GM21786 (cell line): Measurements from ENCODE around the gene SLC47A2.

Source experiments
- ATAC-seq: cut with Tn5 transposase; IDR thresholded peaks from one replicate; pipeline ENCODE4 v1.9.1; 2021; ENCODE audit not compliant: unreplicated experiment

SLC47A2 gene

GRCh38 chr17:19729900-19730299 is 13.5 kb upstream of the SLC47A2 start:
- ATAC-seq: no peak

GRCh38 chr17:19728084-19728495 is 11.7 kb upstream of the SLC47A2 start:
- ATAC-seq: no peak

GRCh38 chr17:19727501-19728078 is 11.2 kb upstream of the SLC47A2 start:
- ATAC-seq: no peak

- ATAC-seq: no peak
Measured at GRCh38 chr17:19726631-19727376, 10.4 kb upstream of the SLC47A2 start.

- no peak for ATAC-seq
Measured at GRCh38 chr17:19725486-19725885, 9.1 kb upstream of the SLC47A2 start.

- no peak for ATAC-seq
Measured at GRCh38 chr17:19724501-19725420, 8.4 kb upstream of the SLC47A2 start.

- no peak for ATAC-seq
Measured at GRCh38 chr17:19723964-19724363, 7.6 kb upstream of the SLC47A2 start.

- ATAC-seq: no peak
Measured at GRCh38 chr17:19720631-19721426, 4.4 kb upstream of the SLC47A2 start.

- ATAC-seq: no peak
Measured at GRCh38 chr17:19720210-19720475, 3.8 kb upstream of the SLC47A2 start.

GRCh38 chr17:19719355-19720209 is 3.2 kb upstream of the SLC47A2 start:
- no peak for ATAC-seq

GRCh38 chr17:19718613-19719354 is 2.4 kb upstream of the SLC47A2 start:
- ATAC-seq: no peak

- ATAC-seq: no peak
Measured at GRCh38 chr17:19718041-19718612, 1.7 kb upstream of the SLC47A2 start.

GRCh38 chr17:19717411-19717908 is 1.1 kb upstream of the SLC47A2 start:
- ATAC-seq: no peak

- ATAC-seq: no peak
Measured at GRCh38 chr17:19717031-19717360, 612 bp upstream of the SLC47A2 start.

- no peak for ATAC-seq
Measured at GRCh38 chr17:19714542-19715411, 1.6 kb downstream of the SLC47A2 start.

- ATAC-seq: no peak
Measured at GRCh38 chr17:19713901-19714361, 2.5 kb downstream of the SLC47A2 start.

GRCh38 chr17:19713462-19713861 is 2.9 kb downstream of the SLC47A2 start:
- ATAC-seq: no peak

GRCh38 chr17:19712436-19713004 is 3.9 kb downstream of the SLC47A2 start:
- no peak for ATAC-seq
